GM13977 (cell line): ENCODE data around the gene NFKBIE.

Source experiments
- DNase-seq: peaks from one replicate; pipeline ENCODE4 v3.0.0; 2012; ENCODE audit warnings: low spot score
- in situ Hi-C: fragments of 300-500 bp; cut with MboI; formaldehyde crosslinking; loops from one replicate; pipeline ENCODE4 v1.12.0; 2022; ENCODE audit warnings: low sequenced_read_pairs, low pct_unique_long_range_greater_than_20kb, mixed read lengths, inconsistent platforms; ENCODE audit not compliant: unreplicated experiment
- TF ChIP-seq, protein P1 (sequence below): IDR thresholded peaks from 2 replicates; pipeline ENCODE4 v1.5.1; 2012; ENCODE audit warnings: mild to moderate bottlenecking, control low read depth; ENCODE audit not compliant: insufficient read depth; ENCODE audit errors: extremely low read depth, missing control alignments

NFKBIE gene

GRCh38 chr6:44238687-44239350 is 26.5 kb downstream of the NFKBIE start:
- TF ChIP-seq, protein P1, sequence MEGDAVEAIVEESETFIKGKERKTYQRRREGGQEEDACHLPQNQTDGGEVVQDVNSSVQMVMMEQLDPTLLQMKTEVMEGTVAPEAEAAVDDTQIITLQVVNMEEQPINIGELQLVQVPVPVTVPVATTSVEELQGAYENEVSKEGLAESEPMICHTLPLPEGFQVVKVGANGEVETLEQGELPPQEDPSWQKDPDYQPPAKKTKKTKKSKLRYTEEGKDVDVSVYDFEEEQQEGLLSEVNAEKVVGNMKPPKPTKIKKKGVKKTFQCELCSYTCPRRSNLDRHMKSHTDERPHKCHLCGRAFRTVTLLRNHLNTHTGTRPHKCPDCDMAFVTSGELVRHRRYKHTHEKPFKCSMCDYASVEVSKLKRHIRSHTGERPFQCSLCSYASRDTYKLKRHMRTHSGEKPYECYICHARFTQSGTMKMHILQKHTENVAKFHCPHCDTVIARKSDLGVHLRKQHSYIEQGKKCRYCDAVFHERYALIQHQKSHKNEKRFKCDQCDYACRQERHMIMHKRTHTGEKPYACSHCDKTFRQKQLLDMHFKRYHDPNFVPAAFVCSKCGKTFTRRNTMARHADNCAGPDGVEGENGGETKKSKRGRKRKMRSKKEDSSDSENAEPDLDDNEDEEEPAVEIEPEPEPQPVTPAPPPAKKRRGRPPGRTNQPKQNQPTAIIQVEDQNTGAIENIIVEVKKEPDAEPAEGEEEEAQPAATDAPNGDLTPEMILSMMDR: no peak
- in situ Hi-C loops: loop anchor here (5.0 kb wide), 1 partner anchor 67 kb away; no protein-coding TSS in a partner anchor
- no peak for DNase-seq

- in situ Hi-C loops: loop anchor here (5.0 kb wide), 1 partner anchor 66 kb away; no protein-coding TSS in a partner anchor
- peak; percentile 87 for DNase-seq
- TF ChIP-seq, protein P1: peak; percentile 98
Measured at GRCh38 chr6:44237813-44238433, 27.4 kb downstream of the NFKBIE start.

- peak; percentile 75 for DNase-seq
- in situ Hi-C loops: loop anchor here (5.0 kb wide), 1 partner anchor 65 kb away; no protein-coding TSS in a partner anchor
Measured at GRCh38 chr6:44237021-44237812, 28.1 kb downstream of the NFKBIE start.

GRCh38 chr6:44235891-44236516 is 29.3 kb downstream of the NFKBIE start:
- in situ Hi-C loops: loop anchor here (5.0 kb wide), 1 partner anchor 64 kb away; no protein-coding TSS in a partner anchor
- TF ChIP-seq, protein P1: no peak
- no peak for DNase-seq

More at GRCh38 chr6:44237021-44237812, 28.1 kb downstream of the NFKBIE start:
- TF ChIP-seq, protein P1: no peak

DNA sequence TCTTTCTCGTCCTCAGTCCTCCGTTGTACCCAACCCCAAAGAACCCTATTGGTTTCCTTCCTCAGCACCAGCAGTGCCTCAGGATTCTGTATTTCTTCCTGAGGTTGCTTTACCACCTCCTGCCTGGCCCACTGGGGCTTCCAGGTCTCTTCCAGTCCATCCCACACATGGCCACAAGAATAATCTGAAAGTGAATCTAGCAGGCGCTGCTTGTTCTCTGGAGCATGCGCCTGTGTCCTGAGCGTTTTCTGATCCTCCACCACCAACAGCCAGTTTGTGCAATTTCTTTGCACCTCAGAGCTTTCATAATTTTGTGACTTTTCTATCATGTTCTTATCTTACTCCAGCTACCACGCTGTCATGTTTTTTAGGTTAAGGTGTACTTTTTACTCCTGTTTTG is 30.1 kb downstream of the NFKBIE start:
- no peak for DNase-seq
- TF ChIP-seq, protein P1: no peak
- in situ Hi-C loops: loop anchor here (5.0 kb wide), 1 partner anchor 63 kb away; no protein-coding TSS in a partner anchor
